Stimulated activated CD8-positive, alpha-beta memory T cell treated with anti-CD3 and anti-CD28 coated beads, Interleukin-12 subunit alpha, Interleukin-12 subunit beta, amount 100 ng/mL, for 1 hour (primary cell): Measurements from ENCODE around the gene APC2.
"Not testable (repeated sequence)": the region's sequence is repeated elsewhere in the genome, so short reads cannot be mapped to it uniquely, and the experiment has no call there.

Experiments
- DNase-seq: peaks from one replicate; pipeline ENCODE4 v3.0.0-alpha.2; 2020; ENCODE audit warnings: low read depth

APC2 gene

GRCh38 chr19:1416014-1416841 lies 33.7 kb upstream of the APC2 start:
- no peak for DNase-seq

GRCh38 chr19:1417145-1417544 lies 32.8 kb upstream of the APC2 start:
- DNase-seq = no peak

DNA sequence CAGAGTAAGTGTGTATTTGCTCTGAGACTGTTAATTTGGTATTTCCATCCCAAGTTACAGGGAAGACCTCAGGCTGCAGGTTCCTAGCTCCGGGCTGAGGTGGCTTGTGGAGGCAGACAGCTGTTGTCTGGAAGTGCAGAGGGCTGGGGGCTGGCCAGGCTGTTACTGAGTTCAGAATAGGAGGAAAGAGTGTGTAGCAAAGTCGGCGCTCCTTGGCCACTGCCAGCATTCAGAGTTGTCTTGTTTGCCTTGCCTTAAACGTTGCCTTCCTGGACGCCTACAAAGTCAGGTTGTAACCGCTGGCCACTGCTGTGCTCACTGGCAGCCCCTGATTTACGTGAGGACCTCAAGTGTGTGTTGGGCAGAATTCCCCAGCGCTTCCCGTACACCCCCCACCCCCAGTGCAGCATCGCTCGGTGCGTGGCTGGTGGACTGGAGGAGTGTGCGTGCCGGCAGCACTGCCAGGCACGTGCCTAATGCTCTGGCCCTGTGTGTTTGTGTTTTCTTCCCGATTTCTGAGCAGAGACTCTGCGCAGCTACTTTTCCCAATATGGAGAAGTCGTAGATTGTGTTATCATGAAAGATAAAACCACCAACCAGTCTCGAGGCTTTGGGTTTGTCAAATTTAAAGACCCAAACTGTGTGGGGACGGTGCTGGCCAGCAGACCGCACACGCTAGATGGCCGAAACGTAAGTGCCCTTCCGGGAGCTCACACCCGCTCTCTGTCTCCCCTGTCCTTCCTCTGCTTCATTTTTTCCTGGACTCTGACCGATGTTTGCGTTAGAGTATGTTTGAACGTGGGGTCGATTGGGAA lies 32.0 kb upstream of the APC2 start:
- DNase-seq = no peak

- DNase-seq = no peak
Observed at GRCh38 chr19:1418496-1418775, 31.5 kb upstream of the APC2 start.

- DNase-seq = no peak
Observed at GRCh38 chr19:1418951-1419738, 30.8 kb upstream of the APC2 start.

GRCh38 chr19:1420085-1420484 lies 29.8 kb upstream of the APC2 start:
- DNase-seq = not testable (repeated sequence)

DNA sequence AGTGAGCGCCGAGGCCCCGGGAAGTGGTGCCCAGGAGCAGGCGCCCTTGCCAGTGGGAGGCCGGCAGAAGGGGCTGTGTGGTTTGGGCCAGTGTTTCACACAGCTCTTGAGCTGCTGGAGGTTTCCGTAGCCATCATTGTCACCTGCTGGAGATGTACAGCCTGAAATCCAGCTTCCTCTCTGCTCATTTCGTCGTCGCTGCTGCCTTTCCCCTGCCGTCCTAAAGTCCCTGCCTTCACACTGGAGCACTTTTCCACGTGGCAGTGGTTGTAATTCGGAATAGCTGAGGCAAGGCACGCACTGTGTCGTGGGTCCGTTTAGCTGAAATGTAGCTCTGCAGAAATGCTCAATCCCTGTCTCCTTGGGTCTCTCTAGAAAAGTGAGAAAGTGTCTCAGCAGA lies 29.3 kb upstream of the APC2 start:
- no peak for DNase-seq

DNA sequence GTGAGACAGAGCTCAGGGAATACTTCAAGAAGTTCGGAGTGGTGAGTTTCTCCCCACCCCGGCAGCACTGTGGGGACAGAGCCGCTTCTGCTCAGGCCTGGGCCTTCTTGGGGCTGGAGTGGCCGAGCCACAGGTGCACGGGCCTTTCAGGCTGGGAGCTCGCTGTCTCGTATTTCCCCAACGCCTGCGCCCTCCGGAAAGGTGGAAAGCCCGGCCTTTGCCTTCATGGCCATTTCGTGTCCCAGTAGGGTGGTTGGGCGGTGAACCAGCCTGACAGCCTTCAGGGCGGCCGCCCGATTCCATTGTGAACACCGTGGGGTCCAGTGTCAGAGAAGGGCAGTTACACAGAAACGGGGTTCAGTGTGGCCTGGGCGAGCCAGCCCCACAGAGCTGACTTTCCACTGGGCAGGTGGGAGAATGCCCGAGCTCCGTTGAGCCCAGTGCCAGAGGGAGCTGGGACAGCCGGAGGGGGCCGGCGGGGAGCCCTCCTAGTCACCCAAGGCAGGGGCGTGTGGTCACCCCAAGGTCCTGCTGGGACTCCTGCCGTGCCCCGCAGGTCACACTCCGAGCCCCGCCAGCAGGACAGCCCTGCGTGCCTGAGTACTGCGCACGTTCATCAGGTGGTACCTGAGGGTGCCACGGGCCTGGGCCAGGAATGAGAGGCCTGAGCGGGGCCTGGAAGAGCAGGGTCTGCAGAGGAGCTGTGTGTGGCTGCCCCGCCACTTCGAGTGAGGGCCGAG lies 28.5 kb upstream of the APC2 start:
- DNase-seq = no peak

DNA sequence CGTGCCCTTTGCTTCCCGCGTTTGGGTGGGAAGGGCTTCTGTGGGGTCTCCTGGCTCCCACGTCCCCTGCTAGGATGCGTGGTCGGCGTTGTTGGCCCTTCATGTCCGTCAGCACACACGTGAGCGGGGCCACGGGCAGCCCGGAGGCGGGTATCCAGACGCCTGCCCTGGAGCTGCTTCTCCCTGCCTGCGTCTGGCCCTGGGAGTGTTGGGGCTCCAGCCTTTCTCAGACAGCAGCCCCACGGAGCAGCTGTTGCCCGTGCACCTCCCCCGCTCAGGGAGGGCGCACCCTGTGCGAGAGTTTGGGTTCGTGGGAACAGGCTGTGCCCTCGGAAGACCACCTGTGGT lies 28.0 kb upstream of the APC2 start:
- DNase-seq = no peak

DNA sequence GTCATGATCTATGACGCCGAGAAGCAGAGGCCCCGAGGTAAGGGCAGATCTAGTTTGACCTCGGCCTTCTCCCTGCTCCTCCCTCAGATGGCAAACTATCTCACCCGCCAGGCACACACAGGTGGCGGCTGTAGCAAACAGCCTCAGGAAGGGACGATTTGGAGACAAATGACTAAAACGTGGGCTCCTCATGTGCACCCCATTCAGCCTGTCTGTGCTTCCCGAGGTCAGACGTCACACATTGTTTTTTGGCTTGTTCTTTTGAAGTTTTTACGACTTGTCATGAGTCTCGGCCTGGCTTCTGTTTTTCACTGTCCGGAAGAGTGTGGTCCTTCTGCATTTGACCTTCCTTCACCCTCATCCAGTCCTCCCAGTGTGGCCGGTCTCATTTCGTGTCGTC lies 27.6 kb upstream of the APC2 start:
- no peak for DNase-seq

GRCh38 chr19:1422943-1423342 lies 27.0 kb upstream of the APC2 start:
- DNase-seq = no peak

- no peak for DNase-seq
Observed at GRCh38 chr19:1423436-1424191, 26.3 kb upstream of the APC2 start.

- no peak for DNase-seq
Observed at GRCh38 chr19:1424192-1424955, 25.5 kb upstream of the APC2 start.

DNA sequence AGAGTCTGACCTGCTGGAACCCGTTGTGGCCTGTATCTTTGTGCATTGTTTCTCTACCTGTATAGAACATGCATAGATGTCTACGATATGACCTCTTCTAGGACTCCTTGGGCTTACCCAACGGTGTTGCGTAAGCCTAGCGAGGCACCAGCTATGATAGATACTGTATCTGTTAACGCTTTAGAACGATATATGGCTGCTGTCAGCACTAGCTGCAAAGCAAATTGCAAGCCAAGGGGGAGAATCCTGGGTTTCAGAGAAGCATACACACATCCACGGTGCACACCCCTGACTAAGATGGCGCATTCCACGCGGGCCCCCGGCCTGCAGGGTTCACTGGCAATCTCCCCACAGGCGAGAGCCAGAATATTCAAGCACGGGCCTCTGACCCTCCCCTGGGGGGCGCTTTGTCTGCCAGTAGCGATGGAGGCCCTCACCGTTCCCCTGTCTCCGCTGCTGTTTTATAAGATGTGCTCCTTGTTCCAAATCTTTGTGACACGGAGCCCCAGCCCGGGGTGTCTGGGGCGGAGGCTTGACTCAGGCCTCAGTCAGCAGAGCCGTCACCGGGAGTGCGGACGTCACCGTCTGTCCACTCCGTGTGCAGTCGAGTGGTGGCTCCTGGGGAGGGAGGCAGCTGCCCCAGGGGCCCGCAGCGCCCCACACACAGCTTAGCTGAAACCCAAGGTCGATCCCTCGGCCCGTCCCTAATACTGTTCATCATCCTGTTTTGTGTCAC lies 24.7 kb upstream of the APC2 start:
- no peak for DNase-seq

- DNase-seq = no peak
Observed at GRCh38 chr19:1425902-1426301, 24.0 kb upstream of the APC2 start.

- no peak for DNase-seq
Observed at GRCh38 chr19:1426736-1427135, 23.2 kb upstream of the APC2 start.

- DNase-seq = no peak
Observed at GRCh38 chr19:1427221-1427920, 22.6 kb upstream of the APC2 start.

- no peak for DNase-seq
Observed at GRCh38 chr19:1428738-1429391, 21.1 kb upstream of the APC2 start.

DNA sequence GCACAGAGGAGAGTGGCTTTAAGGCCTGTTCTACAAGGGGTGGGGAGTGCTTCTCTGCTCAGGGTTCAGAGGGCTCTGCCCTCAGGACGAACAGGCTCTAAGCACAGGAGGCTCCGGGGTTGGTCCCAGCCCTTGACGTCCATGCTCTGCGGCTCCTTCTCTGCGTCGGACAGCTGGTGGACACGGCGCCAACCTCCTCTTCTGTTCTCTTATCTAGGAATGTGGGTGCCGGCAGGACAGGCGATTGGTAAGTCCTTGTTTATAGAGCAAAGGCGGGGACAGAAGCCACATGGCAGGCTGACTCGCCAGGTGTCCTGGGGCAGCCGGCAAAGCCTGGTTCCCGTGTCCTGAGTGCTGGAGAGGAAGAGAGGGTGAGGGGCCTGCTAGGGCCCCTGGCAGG lies 20.2 kb upstream of the APC2 start:
- no peak for DNase-seq
